T47D (cell line): ENCODE measurements around the gene C6orf163.

Experiments
- DNase-seq, 2 experiments: peaks; one replicate each; pipeline versions ENCODE4 v3.0.0 to v3.0.0-alpha.2; 2011 to 2012; ENCODE audit warnings: low read depth in 1 of 2, low spot score in 1 of 2
- JUND ChIP-seq: IDR thresholded peaks from 2 replicates; pipeline ENCODE4 v1.6.1; 2012; ENCODE audit warnings: low read depth
- in situ Hi-C: cut with HindIII; loops from 2 replicates; pipeline ENCODE4 v1.10.0; 2016; ENCODE audit warnings: low sequenced_read_pairs, low pct_unique_long_range_greater_than_20kb

C6orf163 gene

DNA sequence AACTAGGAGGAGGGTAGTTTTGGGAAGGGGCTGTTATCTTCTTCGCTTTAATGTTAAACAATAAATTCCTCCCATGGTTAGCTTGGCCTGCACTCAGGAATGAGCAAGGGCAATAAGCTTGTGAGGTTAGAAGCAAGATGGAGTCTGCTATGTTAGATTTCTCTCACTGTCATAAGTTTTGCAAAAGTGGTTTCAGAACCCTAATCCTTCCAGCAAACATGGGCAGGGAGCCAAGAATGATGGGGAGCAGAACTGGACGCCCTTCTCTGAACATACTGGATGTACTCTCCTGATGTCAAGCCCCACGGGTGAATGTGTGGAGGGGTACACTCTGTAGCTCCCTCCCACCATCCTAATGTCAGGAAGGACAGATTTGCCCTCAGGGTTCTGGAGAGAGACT, 22.3 kb downstream of the C6orf163 start:
- in situ Hi-C loops = no loop called here
- DNase-seq = no peak
- no peak for TF ChIP-seq JUND

DNA sequence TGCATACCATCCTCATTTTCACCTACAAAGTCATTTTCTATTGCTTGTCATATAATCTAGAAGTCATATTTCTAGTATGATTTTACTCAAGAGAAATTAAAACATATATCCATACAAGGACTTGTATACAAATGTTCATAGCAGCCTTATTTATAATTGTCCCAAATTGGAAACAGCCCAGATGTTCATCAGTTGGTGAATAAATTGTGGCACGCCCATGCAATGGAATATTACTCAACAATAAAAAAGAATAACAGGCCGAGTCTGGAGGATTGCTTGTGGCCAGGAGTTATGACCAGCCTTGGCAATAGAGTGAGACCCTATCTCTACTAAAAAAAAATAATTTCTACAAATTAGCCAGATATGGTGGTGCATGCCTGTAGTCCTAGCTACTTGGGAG, 28.8 kb downstream of the C6orf163 start:
- no peak for DNase-seq
- TF ChIP-seq JUND = no peak
- in situ Hi-C loops = no loop called here

DNA sequence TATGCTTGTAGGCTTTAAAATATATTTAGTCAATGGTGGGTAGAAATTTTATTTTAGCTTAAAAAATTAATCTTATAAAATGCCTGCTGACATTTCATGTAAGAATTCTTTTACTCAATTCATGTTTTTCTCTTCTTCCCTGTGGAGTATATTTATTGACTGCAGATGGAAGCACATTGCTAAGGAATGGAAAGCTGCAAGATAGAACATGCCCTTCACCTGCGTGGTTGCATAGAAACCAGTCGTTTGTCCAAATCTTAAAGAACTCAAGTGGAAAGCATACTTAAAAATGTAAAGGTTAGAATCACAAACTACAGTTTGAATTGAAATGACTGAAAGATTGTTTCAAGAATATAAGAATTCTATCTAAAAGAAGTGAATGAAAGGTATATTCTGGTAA, 30.7 kb downstream of the C6orf163 start:
- no peak for TF ChIP-seq JUND
- in situ Hi-C loops = no loop called here
- DNase-seq = no peak

DNA sequence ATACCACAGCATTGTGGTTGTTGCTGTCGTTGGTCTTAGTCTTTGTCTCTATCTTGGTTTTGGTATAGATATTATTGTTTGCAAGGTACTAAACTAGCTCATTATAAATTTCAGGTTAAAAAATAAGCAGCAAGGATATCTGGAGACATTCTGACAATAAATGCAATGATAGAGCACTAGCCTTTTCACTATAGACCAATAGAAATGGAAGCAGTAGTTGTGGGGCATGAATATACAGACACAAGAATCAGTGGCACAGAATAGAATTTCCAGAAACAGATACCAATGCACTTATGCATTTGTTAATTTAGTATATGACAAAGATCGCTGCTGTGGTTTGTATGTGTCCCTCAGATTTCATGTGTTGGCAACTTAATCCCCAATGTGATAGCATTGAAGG, 32.0 kb downstream of the C6orf163 start:
- in situ Hi-C loops = no loop called here
- DNase-seq = no peak
- TF ChIP-seq JUND = no peak

DNA sequence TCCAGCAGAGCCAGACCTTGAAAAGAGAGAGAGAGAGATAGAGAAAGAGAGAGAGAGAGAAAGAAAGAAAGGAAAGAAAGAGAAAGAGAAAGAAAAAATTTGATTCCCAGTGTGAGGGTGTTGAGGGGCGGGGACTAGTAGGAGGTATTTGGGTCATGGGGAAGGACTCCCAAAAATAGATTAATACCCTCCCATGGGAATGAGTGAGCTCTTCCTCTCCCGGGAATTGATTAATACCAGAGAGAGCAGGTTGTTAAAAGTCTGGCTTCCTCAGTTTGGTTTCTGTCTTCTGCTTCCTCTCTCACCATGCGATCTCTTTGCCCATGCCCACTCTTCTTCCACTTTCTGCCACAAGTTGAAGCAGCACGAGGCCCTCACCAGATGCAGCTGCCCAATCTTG, 34.3 kb downstream of the C6orf163 start:
- TF ChIP-seq JUND = no peak
- DNase-seq = no peak
- in situ Hi-C loops = no loop called here

DNA sequence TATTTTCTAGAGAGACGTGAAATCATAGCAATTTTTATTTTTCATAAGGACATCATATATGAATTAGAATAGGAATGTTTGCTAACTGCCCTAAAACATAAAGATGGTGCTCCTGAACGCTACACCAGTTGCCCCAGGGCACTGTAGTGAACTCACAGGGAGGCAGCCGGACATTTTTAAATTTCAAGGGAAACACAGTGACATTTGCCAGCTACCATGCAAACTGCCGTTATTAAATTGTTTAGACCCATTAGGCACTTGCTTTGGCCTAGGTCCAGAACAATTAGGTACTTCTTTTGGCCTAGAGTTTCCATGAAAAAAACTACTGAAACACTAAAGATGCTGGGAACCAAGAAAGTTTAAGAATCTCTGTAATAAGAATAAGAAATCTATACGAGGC, 38.2 kb downstream of the C6orf163 start:
- DNase-seq = no peak
- no peak for TF ChIP-seq JUND
- in situ Hi-C loops = no loop called here

DNA sequence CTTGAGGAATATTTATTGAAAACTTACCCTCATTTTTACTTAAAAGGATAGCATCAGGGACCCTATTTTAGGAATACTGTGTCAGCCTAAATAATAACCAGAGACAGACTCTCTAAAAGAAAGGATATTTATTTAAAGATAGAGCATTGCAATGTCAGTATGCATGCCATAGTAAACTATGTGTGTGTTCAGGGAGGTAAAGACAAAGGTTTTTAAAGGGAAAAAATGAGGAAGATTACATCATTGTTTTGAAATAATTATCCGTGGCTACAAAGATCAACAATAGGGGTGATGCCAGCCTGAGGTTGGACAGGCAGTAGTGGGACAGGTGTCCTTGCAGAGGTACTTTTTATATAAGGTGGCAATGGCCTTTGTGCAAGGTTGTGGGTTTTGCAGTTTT, 39.4 kb downstream of the C6orf163 start:
- in situ Hi-C loops = no loop called here
- no peak for DNase-seq
- no peak for TF ChIP-seq JUND

DNA sequence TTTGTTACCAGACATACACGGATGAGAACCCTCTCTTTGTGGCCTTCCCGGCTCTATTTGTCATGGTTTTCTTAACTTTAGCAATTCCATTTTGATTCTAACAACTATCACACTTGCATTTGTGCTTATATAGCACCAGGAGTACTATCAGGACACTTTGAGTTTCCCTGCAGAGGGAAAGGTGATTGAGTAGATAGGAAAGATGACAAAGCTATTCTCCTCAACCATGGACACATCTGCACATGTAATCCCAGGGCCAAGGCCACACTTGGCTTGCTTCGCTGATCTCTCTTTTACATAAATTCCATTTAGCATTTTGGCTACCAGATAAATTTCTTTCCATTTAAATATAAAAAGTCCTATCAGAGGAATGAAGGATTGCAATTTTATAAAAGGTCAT, 39.8 kb downstream of the C6orf163 start:
- TF ChIP-seq JUND = no peak
- no peak for DNase-seq
- in situ Hi-C loops = no loop called here

DNA sequence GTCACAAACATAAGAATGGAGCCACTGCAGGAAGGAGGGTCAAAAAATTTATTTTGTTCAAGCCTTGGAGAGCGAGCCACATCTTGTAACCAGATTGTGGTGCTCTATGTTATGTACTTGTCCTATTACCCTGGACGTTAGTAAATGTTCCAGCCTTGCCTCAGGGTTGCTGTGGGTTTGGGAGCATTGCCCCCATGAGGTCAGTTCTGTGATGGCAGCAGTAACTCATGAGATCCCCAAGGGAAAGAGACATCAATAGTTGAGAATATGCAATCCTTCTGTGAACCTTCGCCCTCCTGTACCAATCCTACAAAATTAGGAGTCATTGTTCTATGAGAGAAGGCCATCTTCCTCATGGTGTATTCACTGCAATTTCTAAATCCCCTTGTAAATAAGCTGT, 46.7 kb downstream of the C6orf163 start:
- peak in 1 of 2 experiments; percentile 70 for DNase-seq
- no peak for TF ChIP-seq JUND
- in situ Hi-C loops = no loop called here

DNA sequence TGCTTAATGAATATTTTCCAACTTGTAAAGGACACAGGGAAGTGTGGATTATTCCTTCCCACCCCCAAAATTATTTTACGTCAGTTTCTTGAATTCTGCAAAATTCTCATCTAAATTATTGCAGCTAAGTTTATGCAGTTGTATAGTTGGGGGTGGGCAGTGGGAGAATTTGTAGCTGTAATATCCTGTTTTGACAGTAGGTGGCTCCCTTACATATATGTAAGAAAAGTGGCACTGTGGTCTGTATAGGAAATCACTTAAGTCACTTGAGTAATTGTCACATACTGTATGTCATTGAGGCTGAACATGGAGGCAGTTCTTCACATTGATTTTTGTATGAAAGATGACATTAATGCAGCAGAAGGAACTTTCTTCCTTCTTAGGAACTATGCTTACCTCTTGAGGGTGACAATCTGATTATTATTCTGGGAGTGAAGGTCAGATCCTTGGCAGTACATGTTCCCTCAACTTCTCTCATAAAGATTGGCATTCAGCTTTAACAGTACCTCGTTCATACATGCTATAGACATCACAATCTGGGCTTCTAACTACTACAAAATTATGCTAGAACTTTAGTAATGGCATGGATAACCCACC, 48.5 kb downstream of the C6orf163 start:
- in situ Hi-C loops = no loop called here

DNA sequence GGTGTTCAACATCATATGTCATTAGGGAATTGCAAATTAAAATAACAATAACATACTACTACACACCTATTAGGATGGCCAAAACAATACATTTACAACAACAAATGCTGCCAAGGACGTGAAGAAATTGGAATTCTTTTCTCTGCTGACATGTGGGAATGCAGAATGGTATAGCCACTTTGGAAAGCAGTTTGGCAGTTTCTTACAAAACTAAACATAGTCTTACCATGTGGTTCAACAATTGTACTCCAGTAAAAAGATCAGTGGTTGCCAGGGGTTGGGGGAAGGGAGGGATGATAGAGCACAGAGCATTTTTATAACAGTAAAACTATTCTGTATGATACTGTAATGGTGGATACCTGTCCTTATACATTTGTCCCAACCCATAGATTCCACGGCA, 50.8 kb downstream of the C6orf163 start:
- TF ChIP-seq JUND = no peak
- no peak for DNase-seq
- in situ Hi-C loops = no loop called here

More for the DNA sequence above, 48.5 kb downstream of the C6orf163 start:
- no peak for TF ChIP-seq JUND
- DNase-seq = peak in 1 of 2 experiments; percentile 69

DNA sequence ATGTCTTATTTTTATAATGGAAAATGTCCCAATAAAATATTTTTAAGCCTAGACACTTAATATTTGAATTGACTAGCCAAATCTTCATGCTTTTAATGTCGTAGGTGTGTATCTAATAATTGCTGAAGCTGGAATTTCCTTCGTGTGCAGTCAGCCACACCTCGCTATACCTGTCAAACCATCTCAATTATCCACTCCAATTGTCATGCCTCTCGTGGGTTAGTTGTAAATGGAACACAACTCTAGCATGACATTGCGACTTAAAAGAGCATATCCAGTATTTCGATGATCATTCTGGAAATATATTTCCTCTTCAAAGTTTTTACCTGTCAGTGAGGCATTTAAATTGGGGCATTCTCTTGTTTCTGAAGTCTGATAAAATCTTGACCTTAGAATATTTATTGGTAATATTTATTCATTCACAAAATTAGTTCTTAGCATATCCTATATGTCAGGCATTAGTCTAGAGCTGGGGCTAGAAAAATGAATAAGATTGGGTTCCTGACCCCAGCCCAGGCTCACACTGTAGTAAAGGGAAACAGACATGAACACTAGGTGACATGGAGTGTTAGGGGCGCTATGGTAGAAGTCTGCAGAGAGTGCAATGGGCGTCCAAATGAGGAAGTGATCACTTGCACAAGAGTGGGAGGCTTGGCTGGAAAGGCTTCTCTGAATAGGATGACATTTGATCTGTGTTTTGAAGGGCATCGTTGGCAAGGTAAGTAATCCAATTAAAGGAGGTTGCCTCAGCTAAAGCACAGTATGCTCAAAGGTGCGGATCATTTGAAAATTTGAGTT, 52.2 kb downstream of the C6orf163 start:
- no peak for TF ChIP-seq JUND
- DNase-seq = no peak
- in situ Hi-C loops = no loop called here

DNA sequence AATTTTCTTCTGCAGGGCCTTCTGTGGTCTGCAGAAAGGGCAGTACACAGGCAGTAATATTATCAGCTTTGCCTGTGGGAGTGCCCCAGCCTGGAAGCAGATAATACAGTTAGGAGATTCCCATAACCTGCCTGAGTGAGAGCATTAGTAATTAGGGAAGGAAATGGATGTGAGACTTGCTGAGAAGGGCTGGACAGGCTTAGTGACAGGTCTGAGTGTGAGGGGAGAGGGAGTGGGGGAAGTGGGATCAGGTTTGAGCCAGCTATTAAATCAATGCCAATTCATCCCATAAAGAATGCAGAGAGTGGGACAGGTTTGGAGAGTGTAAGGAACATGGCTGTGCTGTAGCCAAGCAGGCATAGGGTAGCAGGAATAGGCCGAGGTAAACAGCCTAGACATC, 53.0 kb downstream of the C6orf163 start:
- in situ Hi-C loops = no loop called here
- DNase-seq = no peak
- no peak for TF ChIP-seq JUND
